ENCODE measurements around the gene SERTAD1.
"Not testable (repeated sequence)": the region's sequence is repeated elsewhere in the genome, so short reads cannot be mapped to it uniquely, and the experiment has no call there.

Gene SERTAD1

DNA sequence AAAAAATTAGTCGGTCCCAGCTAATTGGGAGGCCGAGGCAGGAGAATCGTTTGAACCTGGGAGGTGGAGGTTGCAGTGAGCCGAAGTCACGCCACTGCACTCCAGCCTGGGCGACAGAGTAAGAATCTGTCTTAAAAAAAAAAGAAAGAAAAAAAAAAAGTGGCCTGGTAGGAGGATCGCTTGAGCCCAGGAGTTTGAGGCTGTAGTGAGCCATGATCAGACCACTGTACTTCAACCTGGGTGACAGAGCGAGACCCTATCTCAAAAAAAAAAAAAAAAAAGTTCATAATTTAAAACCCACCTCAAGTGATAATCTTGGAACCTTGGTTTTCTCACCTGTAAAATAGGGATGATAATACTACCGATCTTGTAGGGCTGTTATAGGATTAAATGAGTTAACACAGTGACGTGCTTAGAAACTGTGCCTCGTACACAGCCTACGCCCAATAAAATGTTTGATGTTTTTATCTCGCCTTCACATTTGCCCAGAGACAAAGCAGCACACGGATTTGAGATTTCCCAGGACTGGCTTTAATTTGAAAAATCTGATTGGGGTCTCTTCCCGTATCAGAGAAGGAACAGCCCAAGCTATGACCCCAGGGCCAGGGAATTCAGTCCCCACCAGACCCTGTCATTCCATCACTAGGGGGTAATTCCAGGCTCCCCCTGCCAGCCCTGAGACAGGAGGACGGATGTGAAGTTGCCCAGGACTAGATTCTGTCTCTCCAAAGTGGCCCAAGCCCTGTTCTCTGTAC is 3.6 kb downstream of the SERTAD1 start:
- no peak for DNase-seq

DNA sequence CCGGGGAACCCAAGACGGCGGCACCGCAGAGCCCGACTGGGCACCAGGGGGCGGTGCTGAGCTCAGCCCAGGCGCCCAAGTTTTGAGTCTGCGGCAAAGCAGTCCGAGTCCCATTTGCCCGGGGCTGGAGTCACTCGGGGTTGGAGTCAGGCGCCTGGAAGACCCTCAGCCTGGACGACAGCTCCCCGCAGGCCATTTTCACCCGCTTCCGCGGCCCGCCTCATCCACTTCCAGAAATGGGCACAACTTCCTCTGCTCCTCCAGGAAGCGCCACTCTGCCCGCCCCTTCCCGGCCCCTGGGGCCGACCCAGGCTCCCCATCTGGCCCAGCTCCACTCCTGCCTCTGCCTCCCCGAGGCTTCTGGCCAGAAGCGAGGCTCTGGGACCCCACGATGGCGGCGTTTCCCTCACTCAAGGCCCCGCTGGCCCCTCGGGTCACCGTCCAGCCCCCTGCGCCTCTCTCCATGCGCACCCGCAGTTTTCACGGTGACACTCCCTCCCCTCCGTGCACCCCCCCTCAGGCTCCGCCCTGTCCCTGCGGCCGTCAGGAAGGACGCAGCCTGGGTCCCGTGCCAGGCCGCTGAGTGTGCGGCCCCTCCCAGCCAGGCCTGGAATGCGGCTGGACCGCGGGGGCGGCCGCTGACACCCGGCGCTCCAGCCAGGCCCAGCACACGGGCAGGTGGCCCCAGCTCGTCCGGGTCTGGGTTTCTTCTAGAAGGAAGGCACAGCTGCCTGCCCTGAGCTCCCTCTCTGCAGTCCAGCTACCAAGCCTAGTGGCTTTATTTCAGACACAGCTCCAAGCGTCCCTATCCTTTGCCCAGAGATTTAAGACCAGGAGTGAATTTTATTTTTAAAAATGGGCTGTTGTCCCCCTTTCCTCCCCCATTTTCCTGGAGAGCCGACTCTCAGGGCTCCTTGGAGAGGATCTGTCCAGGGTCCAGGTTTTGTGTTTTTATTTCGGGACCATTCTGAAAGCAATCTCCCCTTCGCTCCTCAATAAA is 4.7 kb downstream of the SERTAD1 start:
- DNase-seq = peak; percentile 80 to 88

DNA sequence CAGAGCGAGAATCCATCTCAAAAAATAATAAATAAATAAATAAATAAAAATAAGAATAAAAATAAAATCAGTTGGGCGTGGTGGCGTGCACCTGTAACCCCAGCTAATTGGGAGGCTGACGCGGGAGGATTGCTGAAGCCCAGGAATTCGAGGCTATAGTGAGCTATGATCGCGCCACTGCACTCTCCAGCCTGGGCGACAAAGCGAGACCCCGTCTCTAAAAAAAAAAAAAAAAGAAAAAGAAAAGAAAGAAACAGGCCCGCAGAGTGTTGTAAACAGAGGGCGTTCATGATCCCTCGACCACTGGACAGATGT is 5.4 kb downstream of the SERTAD1 start:
- DNase-seq = no peak

DNA sequence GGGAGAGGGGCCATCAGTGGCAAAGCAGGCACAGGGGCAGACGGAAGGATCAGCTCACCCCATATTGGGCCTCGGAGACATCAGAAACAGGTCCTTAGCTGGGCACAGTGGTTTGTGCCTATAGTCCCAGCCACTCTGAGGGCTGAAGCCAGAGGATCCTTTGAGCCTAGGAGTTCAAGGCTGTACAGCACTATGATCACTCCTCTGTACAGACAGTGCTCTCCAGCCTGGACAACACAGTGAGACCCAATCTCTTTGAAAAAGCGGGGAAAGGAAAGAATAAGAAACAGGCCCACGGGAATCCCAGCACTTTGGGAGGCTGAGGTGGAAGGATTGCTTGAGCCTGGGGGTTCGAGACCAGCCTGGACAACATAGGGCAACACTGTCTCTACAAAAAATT is 6.0 kb downstream of the SERTAD1 start:
- no peak for DNase-seq

DNA sequence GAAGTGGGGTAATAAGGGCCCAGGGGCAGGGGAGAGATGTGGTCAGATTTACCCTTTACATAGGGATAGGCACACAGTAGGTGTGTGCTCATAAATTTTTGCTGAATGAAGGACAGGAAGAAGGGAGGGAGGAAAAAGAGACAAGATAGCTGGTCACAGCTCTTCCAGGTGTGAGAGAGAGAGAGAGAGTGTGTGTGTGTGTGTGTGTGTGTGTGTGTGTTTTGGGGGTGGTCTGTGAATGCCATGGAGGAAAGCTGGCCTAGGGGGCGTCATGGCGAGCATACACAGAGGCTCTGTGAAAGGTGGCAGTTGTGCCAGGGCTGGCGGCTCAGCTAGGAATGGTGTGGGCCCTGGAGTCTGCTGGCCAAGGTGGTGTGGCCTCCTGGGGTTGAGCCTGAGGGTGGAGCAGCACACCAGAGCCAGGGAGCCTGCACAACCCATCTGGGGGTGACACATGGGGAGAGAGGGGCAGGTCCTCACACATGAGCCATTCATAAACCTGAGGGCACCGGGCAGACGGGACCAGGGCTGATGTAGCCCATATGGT is 6.7 kb downstream of the SERTAD1 start:
- DNase-seq = peak; percentile 98 to 99

DNA sequence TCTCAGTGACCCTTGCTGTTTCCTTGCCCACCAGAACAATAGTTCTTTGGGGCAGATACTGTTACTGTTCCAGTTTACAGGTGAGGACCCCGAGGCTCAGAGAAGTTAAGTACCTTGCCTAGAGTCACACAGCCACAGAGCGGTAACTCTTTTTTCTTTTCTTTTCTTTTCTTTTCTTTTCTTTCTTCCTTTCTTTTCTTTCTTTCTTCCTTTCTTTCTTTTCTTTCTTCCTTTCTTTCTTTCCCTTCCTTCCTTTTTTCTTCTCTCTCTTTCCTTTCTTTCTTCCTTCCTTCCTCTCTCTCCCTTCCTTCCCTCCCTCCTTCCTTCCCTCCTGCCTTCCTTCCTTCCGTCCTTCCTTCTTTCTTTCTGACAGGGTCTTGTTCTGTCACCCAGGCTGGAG is 7.8 kb downstream of the SERTAD1 start:
- DNase-seq = no peak

DNA sequence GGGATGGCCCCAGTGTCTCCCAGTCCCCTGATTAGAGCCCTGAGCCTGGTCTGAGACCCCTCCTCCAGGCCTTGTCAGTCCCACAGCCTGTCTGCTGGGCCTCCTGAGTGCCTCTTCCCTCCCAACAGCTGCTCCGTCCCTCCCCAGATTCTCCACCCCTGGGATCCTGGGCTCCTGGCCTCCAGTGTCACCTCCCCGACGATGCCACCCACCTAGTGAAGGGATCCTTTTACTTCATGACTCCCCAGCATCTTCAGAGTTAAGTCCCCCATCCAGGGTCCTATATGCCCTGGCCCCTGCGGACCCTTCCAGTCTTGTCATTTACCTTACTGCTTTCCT is 8.2 kb downstream of the SERTAD1 start:
- no peak for DNase-seq

DNA sequence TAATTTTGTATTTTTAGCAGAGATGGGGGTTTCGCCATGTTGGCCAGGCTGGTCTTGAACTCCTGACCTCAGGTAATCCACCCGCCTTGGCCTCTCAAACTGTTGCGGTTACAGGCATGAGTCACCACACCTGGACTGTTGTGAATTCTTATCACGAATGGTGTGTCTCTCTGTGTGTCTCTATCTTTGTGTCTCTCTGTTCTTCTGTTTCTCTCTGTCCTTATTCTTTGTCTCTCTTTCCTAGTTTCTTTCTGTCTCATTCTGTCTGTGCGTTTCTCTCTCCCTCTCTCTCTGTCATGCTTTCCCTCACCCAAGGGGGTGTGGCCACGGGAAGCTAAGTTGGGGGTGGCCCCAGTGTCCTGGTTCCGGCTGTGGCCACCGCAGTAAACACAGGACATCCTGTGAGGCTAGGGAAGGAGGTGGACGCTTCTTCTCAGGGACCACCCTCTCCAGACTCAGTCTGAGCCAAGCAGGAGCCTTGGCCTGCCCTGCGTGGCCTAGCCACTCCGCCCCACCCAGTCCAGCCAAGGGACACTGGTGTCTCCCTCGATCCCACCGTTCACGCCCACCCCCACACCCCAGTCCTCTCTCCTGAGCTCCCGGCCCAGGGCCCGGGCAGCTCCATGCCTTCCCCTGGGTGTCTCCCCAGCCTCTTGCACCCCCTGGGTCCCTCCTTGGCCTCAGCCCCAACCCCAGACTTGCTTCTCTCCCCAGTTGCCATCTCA is 8.7 kb downstream of the SERTAD1 start:
- DNase-seq = no peak

DNA sequence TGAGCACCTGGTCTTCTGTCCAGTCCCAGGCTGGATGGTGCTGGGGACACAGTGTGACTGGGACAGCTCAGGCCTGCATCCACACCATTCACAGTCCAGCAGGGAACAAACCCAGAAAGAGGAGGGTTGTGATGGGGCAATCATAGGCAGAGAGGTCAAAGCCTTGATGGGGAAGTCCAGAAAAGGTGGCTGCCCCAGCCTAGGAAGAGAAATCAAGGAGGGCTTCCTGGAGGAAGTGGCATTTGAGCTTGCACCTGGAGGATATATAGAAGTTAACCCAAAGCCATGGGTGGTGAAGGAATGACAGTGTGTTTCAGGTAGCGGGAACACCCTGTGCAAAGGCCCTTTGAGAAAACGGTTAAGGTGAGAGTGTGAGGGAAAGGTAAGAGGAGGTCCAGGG is 10.0 kb downstream of the SERTAD1 start:
- no peak for DNase-seq

DNA sequence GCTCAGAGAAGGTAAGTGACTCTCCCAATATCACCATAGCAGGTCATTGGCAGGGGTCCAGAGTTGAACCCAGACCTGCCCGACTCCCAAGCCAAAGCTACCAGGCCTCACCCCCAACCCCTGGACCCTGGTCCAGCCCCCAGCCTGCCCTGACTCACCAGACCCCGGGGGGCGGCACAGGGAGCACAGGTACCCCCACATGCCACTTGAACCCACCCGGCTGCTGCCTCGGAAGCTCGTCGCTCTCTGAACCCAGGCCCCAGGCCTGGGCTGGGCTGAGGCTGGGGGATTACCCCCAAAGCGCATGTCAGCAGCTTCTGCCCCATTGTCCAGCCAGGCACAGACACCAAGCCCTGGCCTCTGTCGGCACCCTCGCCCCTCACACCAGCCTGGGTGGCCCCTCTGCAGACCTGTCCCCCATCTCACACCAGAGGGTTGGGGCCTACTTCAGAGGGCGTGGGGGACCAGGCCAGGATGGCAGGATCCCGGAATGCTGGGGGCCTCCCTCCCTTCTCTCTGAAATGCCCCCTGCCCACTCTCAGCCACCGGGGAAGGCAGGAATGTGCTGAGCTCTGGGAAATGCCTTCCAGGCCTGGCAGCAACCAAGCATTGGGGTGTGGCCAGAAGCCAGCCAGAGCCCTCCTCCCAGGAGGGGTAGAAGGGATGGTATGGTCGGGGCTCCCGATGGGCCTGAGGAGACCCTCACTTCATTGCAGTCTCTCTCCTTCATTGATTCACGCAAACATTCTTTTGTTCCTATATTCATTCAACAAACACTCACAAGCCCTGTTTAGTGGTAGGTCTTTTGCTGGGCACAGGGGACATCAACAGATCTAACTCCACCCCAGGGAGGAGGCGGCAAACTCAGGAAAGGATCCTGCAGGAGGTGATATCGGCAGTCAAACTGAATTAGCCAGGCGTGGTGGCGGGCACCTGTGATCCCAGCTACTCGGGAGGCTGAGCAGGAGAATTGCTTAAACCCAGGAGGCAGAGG is 11.0 kb downstream of the SERTAD1 start:
- no peak for DNase-seq

DNA sequence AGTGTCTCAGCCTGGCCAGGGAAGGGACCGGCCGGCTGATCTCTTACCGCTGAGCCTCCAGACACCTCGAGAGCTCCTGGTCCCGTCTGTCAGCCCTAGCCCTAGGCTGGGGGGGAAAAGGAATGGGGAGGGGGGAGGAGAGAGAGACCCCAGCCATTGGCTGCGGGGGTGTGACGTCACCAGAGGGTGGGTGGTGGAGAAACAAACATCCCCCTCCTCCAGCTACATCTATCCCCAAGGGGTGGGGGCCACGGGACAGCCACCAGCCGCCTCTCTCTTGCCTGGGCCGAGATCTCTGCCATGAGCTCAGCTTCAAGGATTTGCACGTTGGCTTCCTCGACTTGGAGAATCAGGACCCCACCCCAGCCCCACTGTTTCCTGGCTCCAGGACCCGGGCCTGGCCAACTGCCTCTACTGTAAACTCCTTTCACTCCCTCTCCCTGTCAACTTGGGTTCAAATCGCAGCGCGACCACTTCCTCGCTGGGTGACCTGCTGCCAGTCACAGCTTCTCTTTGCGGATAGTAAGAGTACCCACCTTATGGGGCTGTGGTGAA is 12.4 kb downstream of the SERTAD1 start, which contains the start of gene PRX:
Gene PRX, minus strand, starts transcription at position 88 of the 555 bp plus-strand sequence. CDS start 5,446 bp downstream, outside the sequence.
- peak; percentile 63 to 77 for DNase-seq

DNA sequence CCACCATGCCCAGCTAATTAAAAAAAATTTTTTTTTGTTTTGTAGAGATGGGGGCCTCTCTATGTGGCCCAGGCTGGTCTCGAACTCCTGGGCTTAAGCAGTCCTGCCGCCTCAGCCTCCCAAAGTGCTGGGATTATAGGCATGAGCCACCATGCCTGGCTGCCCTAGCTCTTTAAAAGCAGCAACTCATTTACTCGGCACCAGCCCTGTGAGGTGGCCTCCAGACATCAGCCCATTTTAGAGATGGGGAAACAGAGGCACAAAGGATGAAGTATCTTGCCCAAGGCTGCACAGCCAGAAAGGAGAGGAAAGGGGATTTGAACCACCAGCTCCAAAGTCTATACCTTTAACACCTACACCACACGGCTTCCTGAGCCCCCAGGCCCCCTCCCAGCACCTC is 12.9 kb downstream of the SERTAD1 start:
- DNase-seq = no peak

DNA sequence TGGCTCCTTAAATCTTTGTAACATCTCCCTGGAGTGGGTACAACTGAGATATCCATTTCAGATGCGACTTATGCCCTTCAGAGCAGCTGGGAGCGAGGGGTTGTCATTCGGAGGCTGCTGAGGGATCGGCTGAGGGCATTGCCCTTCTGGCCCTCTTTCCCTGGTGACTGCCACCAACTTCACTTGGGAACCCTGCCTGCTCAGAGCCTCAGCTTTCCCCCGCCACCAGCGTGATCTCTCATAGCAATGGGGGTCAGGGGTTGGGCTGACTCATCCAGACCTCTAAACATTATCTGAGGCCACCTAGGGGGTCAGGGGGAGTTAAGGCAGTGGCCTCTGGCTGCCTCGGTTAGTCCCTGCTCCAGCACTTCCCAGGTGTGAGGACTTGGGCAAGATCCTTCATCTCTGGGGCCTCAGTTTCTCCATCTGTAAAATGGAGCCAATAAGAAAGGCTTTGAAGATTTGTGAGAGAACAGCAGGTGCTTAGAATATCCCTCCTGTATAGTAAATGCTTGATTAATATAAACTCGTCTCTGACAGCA is 13.8 kb downstream of the SERTAD1 start:
- no peak for DNase-seq

DNA sequence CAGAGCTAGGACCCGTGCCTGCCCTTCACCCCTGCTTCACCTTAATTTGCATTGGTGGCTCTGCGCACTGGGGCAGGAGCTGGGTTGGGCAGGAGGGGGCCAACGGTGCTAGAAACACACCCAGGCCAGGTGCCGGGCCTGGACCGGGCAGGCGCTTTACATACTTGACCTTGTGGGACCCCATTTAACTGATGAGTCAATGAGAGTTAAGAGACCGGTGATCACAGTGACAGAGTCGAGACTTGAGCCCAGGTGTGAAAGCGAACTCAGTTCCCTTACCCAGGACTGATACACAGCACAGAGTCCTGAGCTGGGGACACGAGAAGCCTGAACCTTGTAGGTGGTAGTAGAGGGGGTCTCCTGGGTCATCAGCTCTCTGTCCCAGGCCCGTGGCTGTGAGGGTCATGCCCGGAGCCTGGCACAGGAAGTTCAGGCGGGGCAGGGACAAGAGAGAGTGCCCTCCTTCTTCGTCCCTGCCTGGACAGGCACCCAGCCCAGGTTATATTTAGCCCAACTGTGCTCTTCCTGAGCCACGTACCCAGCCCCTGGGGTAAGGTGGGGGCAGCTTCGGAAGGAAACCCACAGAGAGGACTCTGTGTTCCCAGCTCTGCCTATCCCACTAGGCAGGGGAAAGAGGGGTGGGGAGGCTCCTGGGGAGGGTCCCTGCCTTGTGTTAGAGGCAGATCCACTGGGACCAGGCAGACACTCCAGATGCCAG is 14.5 kb downstream of the SERTAD1 start:
- DNase-seq = no peak

DNA sequence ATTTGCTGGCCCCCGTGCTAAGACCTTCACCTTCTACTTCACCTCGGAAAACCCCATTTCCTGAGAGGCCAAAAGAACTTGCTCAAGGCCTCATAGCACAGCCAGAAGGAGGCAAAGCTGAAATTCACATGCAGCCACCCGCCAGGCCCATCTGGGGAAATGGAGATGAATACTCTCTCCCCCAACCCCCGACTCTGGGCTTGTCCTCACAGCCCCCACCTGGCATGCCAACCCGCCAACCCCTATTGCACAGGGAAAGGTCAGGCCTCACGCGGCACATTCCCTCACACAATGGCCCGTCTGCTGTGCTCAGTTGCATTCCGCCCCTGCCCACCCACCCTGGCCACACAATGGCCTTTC is 15.8 kb downstream of the SERTAD1 start:
- no peak for DNase-seq

DNA sequence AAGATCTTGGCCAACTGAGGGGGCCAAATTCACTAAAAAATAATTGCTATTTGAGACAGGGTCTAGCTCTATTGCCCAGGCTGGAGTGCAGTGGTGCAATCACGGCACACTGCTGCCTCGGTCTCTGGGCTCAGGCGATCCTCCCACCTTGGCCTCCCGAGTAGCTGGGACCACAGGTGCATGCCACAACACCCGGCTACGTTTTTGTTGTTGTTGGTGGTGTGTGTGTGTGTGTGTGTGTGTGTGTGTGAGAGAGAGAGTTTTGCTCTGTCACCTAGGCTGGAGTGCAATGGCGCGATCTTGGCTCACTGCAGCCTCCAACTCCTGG is 17.2 kb downstream of the SERTAD1 start:
- not testable (repeated sequence) for DNase-seq

DNA sequence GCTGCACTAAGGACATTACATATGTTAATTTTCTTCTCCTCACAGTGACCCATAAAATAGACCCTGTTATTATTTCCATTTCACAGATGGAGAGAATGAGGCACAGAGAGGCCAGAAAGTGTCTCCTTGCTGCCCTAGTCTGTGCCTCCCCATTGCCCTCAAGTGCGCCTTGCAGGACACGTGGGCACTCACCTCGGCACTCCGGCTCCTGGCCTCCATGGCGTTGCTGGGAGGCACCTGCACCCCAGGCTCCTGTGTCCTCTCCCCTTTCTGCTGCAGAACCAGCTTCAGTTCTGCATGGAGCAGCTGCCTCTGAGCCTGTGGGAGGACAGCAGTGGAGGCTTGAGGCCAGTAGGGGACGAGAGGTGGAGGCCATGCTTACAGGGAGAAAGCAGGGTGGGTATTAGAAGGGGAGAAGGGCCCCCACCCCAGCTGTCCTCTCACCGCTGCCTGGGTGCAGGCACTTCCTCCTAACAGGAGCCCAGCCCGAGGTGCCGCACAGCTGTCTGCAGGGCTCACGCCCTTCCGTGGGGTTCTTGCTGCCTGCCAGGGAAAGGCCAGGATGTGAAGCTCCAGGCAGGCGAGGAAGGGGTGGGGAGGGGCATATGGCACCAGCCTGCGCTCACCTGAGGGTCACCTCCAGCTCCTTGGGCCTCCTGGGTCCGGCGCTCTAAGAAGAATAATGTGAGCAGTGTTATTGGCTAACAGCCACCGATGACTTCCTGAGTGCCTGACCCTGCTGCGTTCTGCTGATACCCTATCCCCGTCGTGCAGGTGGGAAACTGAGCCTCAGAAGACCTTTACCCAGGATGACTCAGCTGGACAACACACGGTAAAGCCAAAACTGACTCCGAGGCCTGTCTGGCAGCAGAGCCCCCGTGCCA is 17.8 kb downstream of the SERTAD1 start:
- no peak for DNase-seq

DNA sequence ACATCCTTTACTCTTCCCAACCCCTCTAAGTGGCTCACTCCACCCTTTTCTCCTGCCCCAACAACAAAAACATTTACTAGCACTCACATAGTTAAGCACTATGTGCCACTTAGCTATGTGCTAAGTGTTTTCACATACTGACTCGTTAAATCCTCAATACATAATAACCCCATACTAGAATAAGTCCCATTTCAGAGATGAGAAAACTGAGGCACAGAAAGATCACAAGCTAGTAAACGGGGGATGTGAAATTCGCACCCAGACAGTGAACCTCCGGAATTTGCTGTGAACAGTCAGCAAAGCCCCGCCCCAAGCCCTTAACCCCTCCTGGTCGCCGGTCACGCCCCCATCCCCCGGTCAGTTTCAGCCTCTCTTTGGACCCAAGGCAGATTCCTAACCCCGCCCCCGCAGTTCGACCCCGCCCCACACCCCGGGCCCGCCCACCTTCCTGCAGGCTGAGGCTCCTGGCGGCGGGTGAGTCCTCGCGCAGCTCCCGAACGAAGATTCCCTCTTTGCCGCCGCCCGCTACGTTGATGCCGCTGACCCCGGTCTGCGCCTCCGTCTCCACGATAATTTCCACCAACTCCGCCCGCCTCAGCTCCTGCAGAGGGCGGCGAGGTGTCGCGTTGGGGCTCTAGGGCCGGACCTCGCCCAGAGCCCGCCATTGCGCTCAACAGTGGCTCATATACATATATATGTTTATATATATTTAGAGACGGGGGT is 22.4 kb downstream of the SERTAD1 start:
- peak; percentile 63 to 73 for DNase-seq

DNA sequence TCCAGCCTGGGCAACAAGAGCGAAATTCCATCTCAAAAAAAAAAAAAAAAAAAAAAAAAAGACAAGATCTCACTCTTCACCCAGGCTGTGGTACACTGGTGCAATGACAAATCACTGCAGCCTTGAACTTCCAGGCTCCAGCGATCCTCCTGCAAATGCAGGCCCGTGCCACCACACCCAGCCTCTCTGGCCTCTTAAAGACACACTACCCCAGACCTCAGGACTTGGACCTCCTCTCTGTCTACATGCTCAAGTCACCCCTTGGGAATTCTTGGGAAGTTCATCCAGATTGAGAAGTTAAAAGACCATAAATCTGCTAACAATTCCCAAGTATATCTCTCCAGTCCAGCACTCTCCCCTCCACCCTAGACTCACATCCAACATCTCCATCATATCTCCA is 25.2 kb downstream of the SERTAD1 start:
- DNase-seq = no peak

Measured in NCI-H524 (cell line).